Measurements from ENCODE around the gene CASR.

DNA sequence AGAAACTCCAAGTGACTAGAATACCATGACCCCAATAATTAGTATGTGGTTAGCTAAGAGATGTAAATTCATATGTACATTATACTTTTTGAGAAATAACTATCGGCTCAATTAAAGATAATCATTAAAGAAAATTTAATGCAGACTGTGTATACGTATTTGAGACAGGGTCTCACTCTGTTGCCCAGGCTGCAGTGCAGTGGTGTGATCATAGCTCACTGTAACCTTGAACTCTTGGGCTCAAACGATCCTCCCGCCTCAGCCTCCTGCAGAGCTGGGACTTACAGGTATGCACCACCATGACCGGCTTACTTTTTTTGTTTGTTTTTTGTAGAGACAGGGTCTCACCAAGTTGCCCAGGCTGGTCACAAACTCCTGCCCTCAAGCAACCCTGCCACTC, 132.9 kb downstream of the CASR start:
- TF ChIP-seq CTCF (IDR thresholded peaks at IDR 0.05 in 4 of 5, conservative IDR thresholded peaks at IDR 0.05 in 1 of 5) = no peak
- TF ChIP-seq POLR2A (IDR thresholded peaks at IDR 0.05) = no peak
